Smooth muscle cell (in vitro differentiated cells): ENCODE data around the gene CAMK2A. TPM values are rescaled to one million over a fixed set of nuclear protein-coding genes. Genes with fewer than 3 reads are reported as not detected.

Source experiments
- DNase-seq: peaks from one replicate; lab custom pipeline; 2025; ENCODE audit not compliant: unreplicated experiment; lab: John Stamatoyannopoulos, UW
- H2AFZ ChIP-seq: fragments of 200-600 bp; sonication (generic); 2 replicates; pipeline ENCODE4 v1.6.0; 2016; ENCODE audit warnings: antibody characterized with exemption, low read depth, mild to moderate bottlenecking
- H3F3A ChIP-seq: fragments of 200-600 bp; sonication (generic); 2 replicates; pipeline ENCODE4 v1.6.0; 2017; ENCODE audit warnings: antibody characterized with exemption, low read depth
- H3K27ac ChIP-seq: fragments of 200-600 bp; sonication (generic); 2 replicates; pipeline ENCODE4 v1.5.1; 2016; ENCODE audit warnings: low read depth, mild to moderate bottlenecking
- H3K27me3 ChIP-seq: fragments of 200-600 bp; sonication (generic); 2 replicates; pipeline ENCODE4 v1.6.1; 2016; ENCODE audit warnings: low read depth, mild to moderate bottlenecking
- H3K36me3 ChIP-seq: fragments of 200-600 bp; sonication (generic); 2 replicates; pipeline ENCODE4 v1.5.1; 2016; ENCODE audit warnings: low read depth
- H3K4me1 ChIP-seq: fragments of 200-600 bp; sonication (generic); 2 replicates; pipeline ENCODE4 v1.5.1; 2016; ENCODE audit warnings: low read depth
- H3K4me2 ChIP-seq: fragments of 200-600 bp; sonication (generic); 2 replicates; pipeline ENCODE4 v1.6.0; 2016; ENCODE audit warnings: mild to moderate bottlenecking
- H3K4me3 ChIP-seq: fragments of 200-600 bp; sonication (generic); 2 replicates; pipeline ENCODE4 v1.5.1; 2016; ENCODE audit warnings: mild to moderate bottlenecking
- H3K79me2 ChIP-seq: fragments of 200-600 bp; sonication (generic); 2 replicates; pipeline ENCODE4 v1.6.0; 2016; ENCODE audit warnings: low read depth, mild to moderate bottlenecking
- H3K9ac ChIP-seq: fragments of 200-600 bp; sonication (generic); 2 replicates; pipeline ENCODE4 v1.6.0; 2016; ENCODE audit warnings: low read depth
- H3K9me3 ChIP-seq: fragments of 200-600 bp; sonication (generic); replicated peaks from 2 replicates; pipeline ENCODE4 v1.5.1; 2016; ENCODE audit warnings: low read depth
- H4K20me1 ChIP-seq: fragments of 200-600 bp; sonication (generic); 2 replicates; pipeline ENCODE4 v1.6.0; 2016; ENCODE audit warnings: low read depth
- WGBS: methylation state at CpG from one replicate; pipeline ENCODE4 v1.1.7; 2016; ENCODE audit warnings: low lambda C conversion rate; 5-methylcytosine and 5-hydroxymethylcytosine counted together
- polyA plus RNA-seq: library from polyadenylated mRNA; unstranded; fragments of >200 nt; fragmentation: Nextera tagmentation; extraction: Ambion mirVana; gene quantifications from 2 replicates; pipeline ENCODE4 v1.2.1, GENCODE V29; 2016
- total RNA-seq: library from RNA; depleted of rRNA; stranded (reverse); fragments of >200 nt; gene quantifications from 2 replicates; pipeline ENCODE4 v1.2.3, GENCODE V29; 2014
- TF ChIP-seq, protein P1 (sequence below): fragments of 200-600 bp; sonication (generic); IDR thresholded peaks from 2 replicates; pipeline ENCODE4 v1.5.1; 2017; ENCODE audit warnings: borderline replicate concordance, mild to moderate bottlenecking, antibody characterized with exemption; ENCODE audit not compliant: insufficient read depth, poor library complexity, severe bottlenecking

Gene CAMK2A
- total and polyA plus RNA-seq, 2 experiments from 2014 or later, result 0.83 to 1.6 TPM

GRCh38 chr5:150243590-150243989 lies 46.0 kb downstream of the CAMK2A start:
- no peak for DNase-seq
- 91% methylated on average over 4 of the region's 4 CpGs for WGBS
- H4K20me1 ChIP-seq, result no peaks in the 10 kb centered on the region
- H3K4me2 ChIP-seq, result no peak overlapping the region
- H3K27ac ChIP-seq, result no peak overlapping the region
- no peaks in the 10 kb centered on the region for H3K9me3 ChIP-seq
- no peaks in the 10 kb centered on the region for H3K79me2 ChIP-seq
- TF ChIP-seq, protein P1, sequence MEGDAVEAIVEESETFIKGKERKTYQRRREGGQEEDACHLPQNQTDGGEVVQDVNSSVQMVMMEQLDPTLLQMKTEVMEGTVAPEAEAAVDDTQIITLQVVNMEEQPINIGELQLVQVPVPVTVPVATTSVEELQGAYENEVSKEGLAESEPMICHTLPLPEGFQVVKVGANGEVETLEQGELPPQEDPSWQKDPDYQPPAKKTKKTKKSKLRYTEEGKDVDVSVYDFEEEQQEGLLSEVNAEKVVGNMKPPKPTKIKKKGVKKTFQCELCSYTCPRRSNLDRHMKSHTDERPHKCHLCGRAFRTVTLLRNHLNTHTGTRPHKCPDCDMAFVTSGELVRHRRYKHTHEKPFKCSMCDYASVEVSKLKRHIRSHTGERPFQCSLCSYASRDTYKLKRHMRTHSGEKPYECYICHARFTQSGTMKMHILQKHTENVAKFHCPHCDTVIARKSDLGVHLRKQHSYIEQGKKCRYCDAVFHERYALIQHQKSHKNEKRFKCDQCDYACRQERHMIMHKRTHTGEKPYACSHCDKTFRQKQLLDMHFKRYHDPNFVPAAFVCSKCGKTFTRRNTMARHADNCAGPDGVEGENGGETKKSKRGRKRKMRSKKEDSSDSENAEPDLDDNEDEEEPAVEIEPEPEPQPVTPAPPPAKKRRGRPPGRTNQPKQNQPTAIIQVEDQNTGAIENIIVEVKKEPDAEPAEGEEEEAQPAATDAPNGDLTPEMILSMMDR, result no peak
- no peak overlapping the region for H3K9ac ChIP-seq
- no peaks in the 10 kb centered on the region for H3K27me3 ChIP-seq
- peaks cover 22% of the 10 kb centered on the region for H3K4me1 ChIP-seq
- H3K36me3 ChIP-seq, result no peaks in the 10 kb centered on the region
- H2AFZ ChIP-seq, result no peak overlapping the region
- H3K4me3 ChIP-seq, result no peak overlapping the region
- no peaks in the 10 kb centered on the region for H3F3A ChIP-seq

DNA sequence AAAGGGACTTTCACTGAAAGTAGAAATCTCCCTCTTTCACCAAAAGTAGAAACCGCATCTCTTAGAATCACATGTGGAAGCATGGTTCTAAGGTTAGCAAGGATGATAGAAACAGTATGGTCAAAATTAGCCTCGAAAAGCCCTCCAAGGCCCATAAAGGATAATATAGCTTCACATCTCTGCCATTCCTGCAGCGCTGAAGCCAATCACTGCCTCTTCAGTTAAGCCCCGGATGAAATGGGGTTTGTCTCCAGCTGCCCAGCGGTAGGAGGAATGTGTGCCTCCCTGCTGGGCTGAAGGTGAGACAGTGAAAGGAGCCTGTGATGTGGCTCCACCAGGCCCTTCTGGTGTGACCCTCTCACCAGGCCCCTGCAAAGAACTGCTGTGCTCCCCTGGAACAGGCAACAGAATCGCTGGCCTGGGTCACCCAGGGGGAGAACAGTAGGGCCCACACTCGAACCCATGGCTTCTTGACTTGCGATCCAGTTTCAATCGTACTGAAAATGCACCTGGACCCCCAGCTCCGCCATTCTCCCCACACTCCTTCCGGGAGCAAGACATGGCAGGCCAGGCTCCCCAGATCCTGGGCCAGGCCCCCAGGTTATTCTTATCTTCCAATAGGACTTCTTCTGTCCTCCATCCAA lies 47.2 kb downstream of the CAMK2A start:
- Histone ChIP-seq H3K79me2 (no peaks in the 10 kb centered on the region), H3K36me3 (no peaks in the 10 kb centered on the region)
- TF ChIP-seq, protein P1, result no peak

GRCh38 chr5:150241298-150242160 lies 48.0 kb downstream of the CAMK2A start:
- no peak for DNase-seq
- H3K4me1 ChIP-seq, result peaks cover 22% of the 10 kb centered on the region
- no peak overlapping the region for H3K27ac ChIP-seq
- no peaks in the 10 kb centered on the region for H4K20me1 ChIP-seq
- H3K4me2 ChIP-seq, result no peak overlapping the region
- TF ChIP-seq, protein P1, result no peak
- no peak overlapping the region for H3K9ac ChIP-seq
- no peaks in the 10 kb centered on the region for H3K27me3 ChIP-seq
- no peaks in the 10 kb centered on the region for H3K79me2 ChIP-seq
- no peaks in the 10 kb centered on the region for H3F3A ChIP-seq
- H3K36me3 ChIP-seq, result no peaks in the 10 kb centered on the region
- no peak overlapping the region for H3K4me3 ChIP-seq
- no peak overlapping the region for H2AFZ ChIP-seq
- 63% methylated on average over 14 of the region's 14 CpGs for WGBS
- no peaks in the 10 kb centered on the region for H3K9me3 ChIP-seq

More for the DNA sequence above, 47.2 kb downstream of the CAMK2A start:
- no peaks in the 10 kb centered on the region for H3K9me3 ChIP-seq
- no peaks in the 10 kb centered on the region for H3F3A ChIP-seq
- no peak overlapping the region for H3K4me2 ChIP-seq
- no peak overlapping the region for H3K27ac ChIP-seq
- H3K4me1 ChIP-seq, result peaks cover 22% of the 10 kb centered on the region
- H3K9ac ChIP-seq, result no peak overlapping the region
- H3K27me3 ChIP-seq, result no peaks in the 10 kb centered on the region
- no peak overlapping the region for H2AFZ ChIP-seq
- 78% methylated on average over 11 of the region's 11 CpGs for WGBS
- H4K20me1 ChIP-seq, result no peaks in the 10 kb centered on the region
- DNase-seq, result no peak
- H3K4me3 ChIP-seq, result no peak overlapping the region
